Bronchial epithelial cell (primary cell): ENCODE results near the gene HMOX1. TPM values are rescaled to one million over a fixed set of nuclear protein-coding genes. Genes with fewer than 3 reads are reported as not detected.
A peak's percentile ranks its signal among the peaks of the same experiment; 100 is the strongest.

Experiments
- DNase-seq: peaks from one replicate; pipeline ENCODE4 v3.0.0-alpha.2; 2010; ENCODE audit warnings: low read depth
- FAIRE-seq: peaks from 2 replicates; lab custom pipeline; 2011; peaks lifted over from hg19 to GRCh38; lab: Jason Lieb, UNC
- H3K27me3 ChIP-seq: 2 replicates; pipeline ENCODE4 v1.5.1; 2011; ENCODE audit warnings: low read length; ENCODE audit not compliant: control insufficient read depth, insufficient read depth
- H3K36me3 ChIP-seq: 2 replicates; pipeline ENCODE4 v1.5.1; 2011; ENCODE audit warnings: low read length; ENCODE audit not compliant: control insufficient read depth, insufficient read depth
- H3K4me3 ChIP-seq: 2 replicates; pipeline ENCODE4 v1.5.1; 2011; ENCODE audit warnings: mild to moderate bottlenecking, low read depth, low read length, control low read depth
- CTCF ChIP-seq: IDR thresholded peaks from 2 replicates; pipeline ENCODE4 v1.5.1; 2011; ENCODE audit warnings: mild to moderate bottlenecking, moderate library complexity, low read length, control low read depth, inconsistent platforms; ENCODE audit not compliant: insufficient read depth, severe bottlenecking
- total RNA-seq: library from RNA; depleted of rRNA; stranded (reverse); fragments of >200 nt; gene quantifications from 2 replicates; pipeline ENCODE4 v1.2.1, GENCODE V29; 2014

The HMOX1 gene
- total RNA-seq, 1 donor from 2014 or later, result 3.9 TPM

GRCh38 chr22:35344956-35345690, 35.8 kb upstream of the HMOX1 start:
- H3K4me3 ChIP-seq, result no peak overlapping the region
- FAIRE-seq (no peak), DNase-seq (no peak)
- peaks cover 2% of the 10 kb centered on the region for H3K36me3 ChIP-seq
- no peak for TF ChIP-seq CTCF
- no peaks in the 10 kb centered on the region for H3K27me3 ChIP-seq

GRCh38 chr22:35345808-35346505, 34.9 kb upstream of the HMOX1 start:
- DNase-seq (no peak), FAIRE-seq (no peak)
- Histone ChIP-seq H3K36me3 (no peaks in the 10 kb centered on the region), H3K27me3 (no peaks in the 10 kb centered on the region), H3K4me3 (no peak overlapping the region)
- no peak for TF ChIP-seq CTCF

GRCh38 chr22:35346596-35347220, 34.2 kb upstream of the HMOX1 start:
- Histone ChIP-seq H3K4me3 (no peak overlapping the region), H3K36me3 (no peaks in the 10 kb centered on the region), H3K27me3 (no peaks in the 10 kb centered on the region)
- DNase-seq, result no peak
- no peak for FAIRE-seq
- no peak for TF ChIP-seq CTCF

- H3K27me3 ChIP-seq, result no peaks in the 10 kb centered on the region
- no peak for TF ChIP-seq CTCF
- no peaks in the 10 kb centered on the region for H3K36me3 ChIP-seq
- DNase-seq (no peak), FAIRE-seq (no peak)
- no peak overlapping the region for H3K4me3 ChIP-seq
Measured at GRCh38 chr22:35347462-35347861, 33.4 kb upstream of the HMOX1 start.

- Histone ChIP-seq H3K27me3 (no peaks in the 10 kb centered on the region), H3K4me3 (no peak overlapping the region), H3K36me3 (no peaks in the 10 kb centered on the region)
- no peak for TF ChIP-seq CTCF
- no peak for DNase-seq
- FAIRE-seq, result peak; percentile 55
Measured at GRCh38 chr22:35348026-35348590, 32.8 kb upstream of the HMOX1 start.
